Stimulated activated CD8-positive, alpha-beta memory T cell treated with anti-CD3 and anti-CD28 coated beads, Interleukin-4, amount 100 ng/mL, for 4 hours (primary cell): ENCODE results near the gene EFNA3.

ENCODE experiments used
- DNase-seq, 2 donors: peaks; one replicate each; pipeline ENCODE4 v3.0.0-alpha.2; 2020; ENCODE audit warnings: low read depth in 2 of 2, low spot score in 1 of 2

Gene EFNA3, protein sequence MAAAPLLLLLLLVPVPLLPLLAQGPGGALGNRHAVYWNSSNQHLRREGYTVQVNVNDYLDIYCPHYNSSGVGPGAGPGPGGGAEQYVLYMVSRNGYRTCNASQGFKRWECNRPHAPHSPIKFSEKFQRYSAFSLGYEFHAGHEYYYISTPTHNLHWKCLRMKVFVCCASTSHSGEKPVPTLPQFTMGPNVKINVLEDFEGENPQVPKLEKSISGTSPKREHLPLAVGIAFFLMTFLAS

GRCh38 chr1:155078469-155079209, at the start of gene EFNA3:
TSS of gene EFNA3 (plus strand) at chr1:155078837. CDS start at chr1:155078942, 105 bp downstream.
- no peak for DNase-seq

DNA sequence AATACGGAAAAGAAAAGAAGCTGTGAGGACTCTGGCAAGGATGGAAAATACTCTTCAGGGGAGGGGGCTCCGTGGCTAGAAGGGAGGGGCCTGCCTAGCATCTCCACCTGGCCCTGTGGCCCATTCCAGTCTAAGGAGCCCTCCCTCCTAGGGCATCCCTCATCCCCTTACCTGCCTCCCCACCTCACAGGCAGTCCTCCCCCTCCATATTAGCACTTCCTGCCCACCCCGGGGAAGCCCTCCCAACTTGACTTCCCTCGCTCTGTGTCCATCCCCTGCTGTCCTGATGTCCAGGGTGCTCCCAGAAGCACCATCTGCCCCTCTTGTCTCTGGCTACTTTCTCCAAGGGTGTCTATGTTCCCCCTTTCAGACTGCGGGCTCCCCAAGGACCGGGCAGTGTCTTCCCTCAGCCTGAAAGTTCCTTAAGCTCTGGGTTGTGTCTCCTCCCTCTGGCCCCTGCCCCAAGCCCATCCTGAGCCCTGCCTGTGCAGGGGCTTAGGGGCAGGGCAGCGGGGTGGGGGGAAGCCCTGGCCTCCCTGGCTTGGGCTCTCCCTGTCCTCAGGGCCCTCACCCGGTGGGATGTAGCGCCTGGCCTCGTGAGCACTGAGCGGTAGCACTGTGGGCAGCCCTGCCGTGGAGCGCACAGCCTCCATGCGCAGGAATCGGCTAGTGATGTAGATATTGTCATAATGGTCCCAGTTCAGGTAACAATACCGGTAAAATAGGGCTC, 49.0 kb upstream of the EFNA3 start:
- no peak for DNase-seq

GRCh38 chr1:155030243-155030795, 48.3 kb upstream of the EFNA3 start:
- no peak for DNase-seq

GRCh38 chr1:155030899-155031298, 47.7 kb upstream of the EFNA3 start:
- DNase-seq = no peak

GRCh38 chr1:155032886-155033285, 45.8 kb upstream of the EFNA3 start:
- DNase-seq = no peak

GRCh38 chr1:155033524-155033923, 45.1 kb upstream of the EFNA3 start, which contains the start of the genes DCST1 and DCST2:
TSS of gene DCST1 (plus strand) at chr1:155033824. CDS start at chr1:155034037, 213 bp downstream.
TSS of gene DCST2 (minus strand) at chr1:155033781. CDS start at chr1:155033701, 80 bp downstream.
- DNase-seq = no peak

- DNase-seq = no peak
Observed at GRCh38 chr1:155034318-155035208, 44.1 kb upstream of the EFNA3 start.

DNA sequence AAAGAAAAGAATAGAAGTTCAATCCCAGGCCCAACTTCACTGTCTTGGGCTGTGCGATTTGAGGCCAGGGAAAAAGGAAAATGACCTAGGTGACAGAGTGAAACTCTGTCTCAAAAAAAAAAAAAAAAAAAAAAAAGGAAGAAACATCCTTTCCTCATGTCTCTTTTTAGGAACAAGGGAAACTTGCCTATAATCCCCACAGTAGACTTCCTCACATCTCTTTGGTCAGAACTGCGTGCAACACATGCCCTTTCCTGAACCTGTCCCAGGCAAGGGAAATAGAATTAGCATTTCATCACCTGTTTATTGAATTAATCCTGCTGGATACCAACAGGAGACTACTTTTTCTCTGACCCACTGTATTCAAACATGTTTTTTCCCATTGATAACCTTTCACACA, 42.7 kb upstream of the EFNA3 start:
- no peak for DNase-seq

DNA sequence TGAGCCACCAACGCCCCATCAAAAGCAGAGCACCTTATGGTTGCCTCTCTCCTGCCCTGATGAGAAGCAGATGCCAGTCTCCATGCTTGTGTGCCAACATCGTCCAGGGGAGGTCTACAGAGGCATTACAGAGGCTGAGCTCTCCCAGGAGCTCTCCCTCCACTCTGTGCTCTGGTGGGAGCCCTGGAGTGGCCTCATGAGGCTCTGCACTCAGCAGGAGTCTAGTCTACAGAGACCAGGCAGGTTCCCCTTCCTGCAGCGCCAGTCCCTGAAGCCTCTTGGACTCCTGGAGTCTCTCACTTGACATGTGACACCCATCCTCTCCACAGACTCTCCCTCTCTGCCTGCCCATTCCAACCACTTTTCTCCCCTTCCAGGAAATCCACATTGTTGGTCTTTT, 41.6 kb upstream of the EFNA3 start:
- DNase-seq = no peak

DNA sequence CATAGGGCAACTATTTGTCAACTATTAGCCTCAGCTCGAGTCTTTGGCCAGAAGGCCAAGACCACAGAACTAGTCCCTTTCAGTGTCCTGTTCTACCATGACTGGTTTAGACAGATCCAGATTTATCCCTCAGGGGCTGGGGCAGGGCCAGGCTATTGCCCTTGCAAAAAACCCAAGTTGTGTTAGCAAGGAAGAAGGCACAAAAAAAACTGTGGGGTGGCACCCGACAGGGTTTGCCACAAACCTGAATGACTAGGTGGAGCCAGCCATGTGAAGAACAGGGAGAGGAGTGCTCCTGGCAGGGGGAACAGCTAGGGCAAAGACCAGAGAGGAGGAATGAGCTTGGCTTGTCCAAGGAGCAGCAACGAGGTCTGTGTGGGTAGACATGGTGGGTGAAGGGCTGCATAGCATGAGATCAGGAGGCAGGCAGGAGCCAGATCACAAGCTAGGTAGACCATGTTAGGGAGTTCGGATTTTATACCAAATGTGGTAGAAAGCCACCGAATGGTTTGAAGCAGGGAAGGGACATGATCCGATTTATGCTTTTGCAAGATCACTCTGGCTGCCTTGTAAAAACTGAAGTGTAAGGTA, 40.7 kb upstream of the EFNA3 start:
- DNase-seq = no peak

GRCh38 chr1:155038602-155039307, 39.9 kb upstream of the EFNA3 start:
- no peak for DNase-seq

DNA sequence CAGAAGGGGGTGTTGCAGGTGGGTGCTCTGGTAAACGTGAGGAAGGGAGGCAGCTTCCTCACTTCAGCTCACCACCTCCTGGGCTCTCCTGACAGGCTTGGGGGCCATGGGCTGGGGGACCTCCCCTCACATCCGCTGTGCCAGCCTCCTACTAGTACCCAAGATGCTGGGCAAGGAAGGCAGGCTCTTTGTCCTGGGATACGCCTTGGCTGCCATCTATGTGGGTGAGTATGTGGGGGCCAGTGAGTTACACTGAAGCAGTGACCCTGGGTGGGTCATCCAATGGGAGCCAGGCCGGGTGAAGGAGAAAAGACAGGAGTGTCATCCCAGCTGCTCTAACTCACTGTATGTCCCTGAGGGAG, 39.3 kb upstream of the EFNA3 start:
- no peak for DNase-seq

GRCh38 chr1:155040358-155041093, 38.1 kb upstream of the EFNA3 start:
- no peak for DNase-seq

DNA sequence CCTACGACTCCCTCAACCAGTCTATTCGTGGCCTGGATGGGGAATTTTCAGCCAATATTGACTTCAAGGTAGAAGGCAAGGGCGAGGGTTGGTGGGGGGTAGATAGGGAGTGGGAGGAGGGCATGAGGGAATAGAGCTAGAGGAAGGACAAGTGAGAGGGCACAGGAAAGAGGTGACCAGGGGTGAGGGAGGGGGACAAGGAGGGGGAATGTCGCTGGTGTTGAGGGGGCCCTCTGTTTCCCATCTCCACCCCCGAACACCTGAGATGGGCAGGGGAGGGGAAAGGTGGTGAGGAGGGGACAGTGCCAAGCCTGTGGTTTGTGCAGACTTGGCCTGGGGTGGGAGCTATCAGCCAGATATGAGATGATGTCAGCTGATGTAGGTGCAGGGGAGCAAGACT, 35.8 kb upstream of the EFNA3 start:
- no peak for DNase-seq

- DNase-seq = no peak
Observed at GRCh38 chr1:155043301-155043702, 35.3 kb upstream of the EFNA3 start.

DNA sequence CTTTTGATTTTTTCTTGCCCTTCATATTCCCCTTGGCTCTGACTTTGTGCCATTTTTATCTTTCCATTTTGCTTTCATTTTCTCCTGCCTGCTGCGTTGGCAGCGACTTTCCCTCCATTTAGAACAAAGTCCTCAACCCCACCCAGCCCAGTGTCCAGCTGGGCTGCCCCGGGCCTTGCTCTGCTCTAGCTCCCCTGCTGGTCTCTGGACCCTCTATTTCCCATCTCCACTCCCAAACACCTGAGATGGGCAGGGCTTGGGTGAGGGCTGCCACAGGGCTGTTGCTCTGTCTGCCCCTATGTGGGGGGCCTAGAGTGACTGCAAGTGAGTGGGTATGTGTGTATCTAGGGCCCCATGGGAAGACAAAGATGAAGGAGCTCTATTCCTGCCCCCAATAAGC, 34.8 kb upstream of the EFNA3 start:
- no peak for DNase-seq

DNA sequence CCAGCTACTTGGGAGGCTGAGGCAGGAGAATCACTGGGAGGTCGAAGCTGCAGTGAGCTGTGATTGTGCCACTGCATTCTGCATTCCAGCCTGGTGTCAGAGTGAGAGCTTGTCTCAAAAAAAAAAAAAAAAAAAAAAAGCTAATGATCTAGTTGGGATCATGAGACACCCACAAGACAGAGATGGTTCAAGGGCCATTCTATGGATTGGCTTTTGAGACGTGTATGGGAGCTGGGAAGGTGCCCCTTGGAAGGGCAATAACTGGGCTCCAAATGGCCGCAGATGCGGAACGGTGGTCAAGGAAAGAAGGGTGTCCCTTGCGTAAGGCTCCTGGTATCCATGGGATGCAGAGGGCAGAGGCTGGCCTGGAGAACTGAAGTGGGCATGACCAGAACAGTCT, 34.3 kb upstream of the EFNA3 start:
- no peak for DNase-seq

DNA sequence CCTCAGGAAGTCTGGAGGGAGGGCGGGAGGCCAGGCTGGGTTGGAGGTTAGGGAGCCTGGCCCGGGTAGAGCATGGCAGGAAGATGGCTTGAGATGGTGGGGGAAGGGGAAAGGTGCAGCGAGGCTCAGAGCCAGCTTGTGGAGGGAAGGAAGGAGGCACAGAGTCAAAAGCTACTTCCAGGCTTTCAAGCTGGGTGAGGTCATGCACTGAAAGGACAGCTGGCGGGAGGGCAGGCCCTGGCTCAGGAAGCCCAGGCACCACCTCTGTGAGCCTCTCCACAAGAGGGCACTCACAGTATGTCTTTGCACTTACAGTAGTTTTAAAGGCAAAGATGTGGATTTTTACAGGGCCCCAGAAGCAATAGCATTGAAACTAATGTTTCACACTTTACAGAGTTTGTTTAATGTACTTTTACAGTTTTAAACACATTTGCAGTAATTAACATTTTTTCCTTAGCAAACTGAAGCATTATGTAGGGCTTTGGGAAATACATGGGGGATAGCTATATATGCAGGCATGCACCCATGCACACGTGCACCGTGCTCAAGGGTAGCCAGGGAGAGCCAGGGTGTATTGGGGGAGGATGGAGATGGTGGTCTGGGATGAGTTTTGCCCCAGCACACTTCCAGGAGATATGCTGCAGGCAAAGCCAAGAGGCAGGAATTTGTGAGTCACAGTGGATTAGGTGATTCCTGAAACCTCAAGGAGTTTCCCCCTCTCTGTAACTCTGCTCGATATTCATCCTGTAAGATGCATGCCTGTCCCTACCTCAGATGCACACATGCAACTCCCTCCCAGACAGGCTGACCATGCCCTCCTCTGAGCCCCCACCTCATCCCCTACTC, 33.6 kb upstream of the EFNA3 start:
- DNase-seq = no peak
